AG04450 (cell line): ENCODE data around the gene APOH. TPM values are rescaled to one million over a fixed set of nuclear protein-coding genes. Genes with fewer than 3 reads are reported as not detected.

Source experiments
- CTCF ChIA-PET: fragments of 300-600, 350-600 bp; formaldehyde crosslinking; extraction: SDS; loops from one replicate; lab custom pipeline; 2022; ENCODE audit warnings: antibody characterized with exemption, inconsistent platforms; lab: Charles Lee
- POLR2A ChIA-PET: fragments of 350-600 bp; formaldehyde crosslinking; extraction: SDS; loops from one replicate; lab custom pipeline; 2021; ENCODE audit warnings: antibody characterized with exemption, inconsistent platforms; lab: Yijun Ruan, JAX
- DNase-seq: peaks from one replicate; pipeline ENCODE4 v3.0.0-alpha.2; 2011; ENCODE audit warnings: low read depth, low spot score
- H3K27ac ChIP-seq: one replicate; pipeline ENCODE4 v1.5.1; 2012; ENCODE audit warnings: low read depth, low read length, control low read depth
- H3K27me3 ChIP-seq: one replicate; pipeline ENCODE4 v1.6.0; 2012; ENCODE audit warnings: low read length; ENCODE audit not compliant: control insufficient read depth, insufficient read depth
- H3K4me3 ChIP-seq: 2 replicates; pipeline ENCODE4 v1.5.1; 2011; ENCODE audit warnings: mild to moderate bottlenecking, low read depth, low read length, control low read depth
- H3K9me3 ChIP-seq: 2 replicates; pipeline ENCODE4 v1.5.1; 2012; ENCODE audit warnings: low read length; ENCODE audit not compliant: control insufficient read depth, insufficient read depth
- polyA plus RNA-seq: library from polyadenylated mRNA; depleted of rRNA; stranded (reverse); fragments of >200 nt; gene quantifications from 2 replicates; pipeline ENCODE4 v1.2.3, GENCODE V29; 2011
- TF ChIP-seq, protein P1 (sequence below): IDR thresholded peaks from 2 replicates; pipeline ENCODE4 v1.5.1; 2011; ENCODE audit warnings: low read depth, low read length, control low read depth, inconsistent platforms

Gene APOH
- polyA plus RNA-seq, 1 experiment = not detected

DNA sequence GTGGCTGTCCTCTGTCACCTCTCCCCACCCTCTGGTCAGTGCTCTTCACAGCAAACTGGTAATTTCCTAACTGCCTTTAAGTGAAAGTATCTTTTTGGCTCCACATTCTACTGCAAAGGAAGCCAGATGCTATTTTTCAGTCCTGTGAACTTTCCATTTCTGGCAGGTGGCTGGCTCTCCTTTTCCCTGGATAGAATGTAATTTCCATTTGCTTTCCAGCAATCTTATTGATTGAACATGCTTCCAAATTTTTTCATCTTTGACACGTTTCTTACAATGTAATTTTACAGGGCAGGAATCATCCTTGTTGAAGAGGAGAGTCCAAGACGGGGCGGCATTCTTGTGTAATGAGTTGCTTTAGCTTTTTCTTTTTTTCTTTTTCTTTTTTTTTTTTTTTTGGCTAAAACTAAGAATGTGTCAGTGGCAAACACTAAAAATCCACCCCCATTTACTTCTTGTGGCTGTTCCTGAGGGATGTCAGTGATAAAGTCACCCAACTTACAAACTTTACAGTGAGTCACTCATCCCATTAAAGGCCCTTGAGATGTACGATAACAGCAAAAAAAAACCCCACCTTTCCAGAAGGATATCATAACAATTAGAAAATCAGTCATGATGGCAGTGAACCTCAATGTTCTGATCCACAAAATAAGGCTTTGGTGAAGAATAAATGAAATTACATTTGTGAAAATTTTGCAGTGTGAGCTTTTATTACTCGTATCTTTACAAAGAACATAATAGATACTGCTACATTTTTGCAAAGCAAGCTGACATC lies 43.8 kb upstream of the APOH start:
- ChIA-PET CTCF (no interaction called here), POLR2A (interaction anchor here (0.7 kb wide), 1 partner anchor 295 kb away, joined by 8 read pairs; no protein-coding TSS in a partner anchor)
- no peaks in the 10 kb centered on the region for H3K27me3 ChIP-seq
- peak overlapping the region; percentile 81 for H3K27ac ChIP-seq
- peak overlapping the region; percentile 31 for H3K4me3 ChIP-seq
- no peaks in the 10 kb centered on the region for H3K9me3 ChIP-seq
- TF ChIP-seq, protein P1, sequence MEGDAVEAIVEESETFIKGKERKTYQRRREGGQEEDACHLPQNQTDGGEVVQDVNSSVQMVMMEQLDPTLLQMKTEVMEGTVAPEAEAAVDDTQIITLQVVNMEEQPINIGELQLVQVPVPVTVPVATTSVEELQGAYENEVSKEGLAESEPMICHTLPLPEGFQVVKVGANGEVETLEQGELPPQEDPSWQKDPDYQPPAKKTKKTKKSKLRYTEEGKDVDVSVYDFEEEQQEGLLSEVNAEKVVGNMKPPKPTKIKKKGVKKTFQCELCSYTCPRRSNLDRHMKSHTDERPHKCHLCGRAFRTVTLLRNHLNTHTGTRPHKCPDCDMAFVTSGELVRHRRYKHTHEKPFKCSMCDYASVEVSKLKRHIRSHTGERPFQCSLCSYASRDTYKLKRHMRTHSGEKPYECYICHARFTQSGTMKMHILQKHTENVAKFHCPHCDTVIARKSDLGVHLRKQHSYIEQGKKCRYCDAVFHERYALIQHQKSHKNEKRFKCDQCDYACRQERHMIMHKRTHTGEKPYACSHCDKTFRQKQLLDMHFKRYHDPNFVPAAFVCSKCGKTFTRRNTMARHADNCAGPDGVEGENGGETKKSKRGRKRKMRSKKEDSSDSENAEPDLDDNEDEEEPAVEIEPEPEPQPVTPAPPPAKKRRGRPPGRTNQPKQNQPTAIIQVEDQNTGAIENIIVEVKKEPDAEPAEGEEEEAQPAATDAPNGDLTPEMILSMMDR = no peak
- DNase-seq = peak; percentile 20

GRCh38 chr17:66271512-66271911 lies 42.3 kb upstream of the APOH start:
- Histone ChIP-seq H3K27ac (no peak overlapping the region), H3K4me3 (no peak overlapping the region), H3K9me3 (no peaks in the 10 kb centered on the region), H3K27me3 (no peaks in the 10 kb centered on the region)
- ChIA-PET POLR2A (no interaction called here), CTCF (no interaction called here)
- no peak for DNase-seq
- TF ChIP-seq, protein P1 = no peak

GRCh38 chr17:66270106-66270505 lies 40.9 kb upstream of the APOH start:
- DNase-seq = no peak
- H3K9me3 ChIP-seq = no peaks in the 10 kb centered on the region
- no peak overlapping the region for H3K4me3 ChIP-seq
- TF ChIP-seq, protein P1 = no peak
- CTCF ChIA-PET = no interaction called here
- POLR2A ChIA-PET = no interaction called here
- H3K27me3 ChIP-seq = no peaks in the 10 kb centered on the region
- no peak overlapping the region for H3K27ac ChIP-seq

- ChIA-PET CTCF (interaction anchor here (1.2 kb wide), 1 partner anchor 298 kb away, joined by 6 read pairs; no protein-coding TSS in a partner anchor), POLR2A (interaction anchor here (0.6 kb wide), 1 partner anchor 32 kb away, joined by 3 read pairs; no protein-coding TSS in a partner anchor)
- Histone ChIP-seq H3K27ac (peak overlapping the region; percentile 58), H3K4me3 (no peak overlapping the region), H3K27me3 (no peaks in the 10 kb centered on the region), H3K9me3 (no peaks in the 10 kb centered on the region)
- peak; percentile 65 for DNase-seq
- TF ChIP-seq, protein P1 = no peak
Measured at GRCh38 chr17:66268247-66268927, 39.2 kb upstream of the APOH start.

DNA sequence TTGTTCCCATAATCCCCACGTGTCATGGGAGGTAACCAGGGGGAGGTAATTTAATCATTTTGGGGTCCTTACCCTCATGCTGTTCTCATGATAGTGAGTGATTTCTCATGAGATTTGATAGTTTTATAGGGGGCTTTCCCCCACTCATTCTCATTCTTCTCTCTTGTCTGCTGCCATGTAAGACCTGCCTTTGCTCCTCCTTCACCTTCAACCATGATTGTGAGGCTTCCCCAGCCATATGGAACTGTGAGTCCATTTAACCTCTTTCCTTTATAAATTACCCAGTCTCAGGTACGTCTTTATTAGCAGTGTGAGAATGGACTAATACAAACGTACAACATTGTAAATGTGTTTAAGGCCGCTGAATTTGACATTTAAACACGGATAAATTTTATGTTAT lies 35.5 kb upstream of the APOH start:
- TF ChIP-seq, protein P1 = no peak
- ChIA-PET CTCF (interaction anchor here (1.3 kb wide), 1 partner anchor 10 kb away, joined by 8 read pairs; no protein-coding TSS in a partner anchor), POLR2A (no interaction called here)
- no peak for DNase-seq
- H3K27ac ChIP-seq = no peak overlapping the region
- no peak overlapping the region for H3K4me3 ChIP-seq
- H3K9me3 ChIP-seq = no peaks in the 10 kb centered on the region
- H3K27me3 ChIP-seq = no peaks in the 10 kb centered on the region
